Upper lobe of left lung (tissue), 6 donors: ENCODE results near the gene STIM1. TPM values are rescaled to one million over a fixed set of nuclear protein-coding genes. Genes with fewer than 3 reads are reported as not detected.
"Not testable (repeated sequence)": the region's sequence is repeated elsewhere in the genome, so short reads cannot be mapped to it uniquely, and the experiment has no call there.

Source experiments
- ATAC-seq, 2 donors: fragments of 200-7000 bp; cut with Tn5 transposase; one replicate each; pipeline ENCODE4 v1.9.1; 2022; ENCODE audit warnings: mild to moderate bottlenecking in 2 of 2, moderate library complexity in 2 of 2; ENCODE audit not compliant: low FRiP score in 2 of 2
- DNase-seq, 2 donors: peaks; one replicate each; pipeline ENCODE4 v3.0.0-alpha.2; 2019 to 2020
- H3K27ac ChIP-seq, 4 donors: fragments of 200-600 bp; sonication (generic); one replicate each; pipeline ENCODE4 v1.5.1; 2016 to 2019
- H3K27me3 ChIP-seq, 4 donors: fragments of 200-600 bp; sonication (generic); one replicate each; pipeline ENCODE4 v1.5.1; 2017 to 2019
- H3K36me3 ChIP-seq, 4 donors: fragments of 200-600 bp; sonication (generic); one replicate each; pipeline ENCODE4 v1.5.1; 2016 to 2019
- H3K4me1 ChIP-seq, 4 donors: fragments of 200-600 bp; sonication (generic); one replicate each; pipeline ENCODE4 v1.5.1; 2018 to 2019
- H3K4me3 ChIP-seq, 4 donors: fragments of 200-600 bp; sonication (generic); one replicate each; pipeline ENCODE4 v1.5.1; 2017 to 2019; ENCODE audit warnings: mild to moderate bottlenecking in 2 of 4, moderate library complexity in 1 of 4
- H3K9me3 ChIP-seq, 4 donors: fragments of 200-600 bp; sonication (generic); one replicate each; pipeline ENCODE4 v1.5.1; 2018 to 2019
- EP300 ChIP-seq, 4 donors: sonication (generic); formaldehyde crosslinking; IDR thresholded peaks; one replicate each; pipeline ENCODE4 v1.5.1; 2017; ENCODE audit warnings: antibody characterized with exemption in 4 of 4, control low read depth in 2 of 4
- POLR2A ChIP-seq, 4 donors: fragments of 450-650 bp; IDR thresholded peaks; one replicate each; pipeline ENCODE4 v1.5.1; 2016 to 2017; ENCODE audit warnings: antibody characterized with exemption in 4 of 4, mild to moderate bottlenecking in 2 of 4
- POLR2AphosphoS5 ChIP-seq, 2 donors: sonication (generic); formaldehyde crosslinking; IDR thresholded peaks; one replicate each; pipeline ENCODE4 v1.5.1; 2017; ENCODE audit warnings: antibody characterized with exemption in 2 of 2
- WGBS, 2 donors: methylation state at CpG; one replicate each; pipeline ENCODE4 v1.1.5; 2017 to 2018; 5-methylcytosine and 5-hydroxymethylcytosine counted together
- total RNA-seq, 6 donors: library from RNA; depleted of rRNA in 4 of 6; stranded (reverse); fragments of >200 nt in 4 of 6; gene quantifications; one replicate each; pipeline versions ENCODE4 v1.1.0 to v1.2.1, GENCODE V29; 2016 to 2021
- TF ChIP-seq, protein P1 (sequence below), 6 experiments: fragments of 450-650 bp in 4 of 6; fragments of 200-600 bp in 2 of 6; sonication (generic) in 2 of 6; IDR thresholded peaks; one replicate each; pipeline ENCODE4 v1.5.1; 2016 to 2019; ENCODE audit warnings: antibody characterized with exemption in 6 of 6
- donor health status: DM: no; HTN: no; CAD: no; lungs with moderate emphysema.
- donor health status: DM: no; HTN: yes; CAD: no; lungs with severe emphysema.

The STIM1 gene
- total RNA-seq, 6 donors from 2014 or later, result 39.7 to 81.8 (median 56.5) TPM

GRCh38 chr11:3810446-3810845 is 45.0 kb upstream of the STIM1 start:
- Histone ChIP-seq H3K27ac (no peak overlapping the region), H3K9me3 (no peaks in the 10 kb centered on the region), H3K27me3 (no peaks in the 10 kb centered on the region), H3K4me3 (no peak overlapping the region), H3K4me1 (peaks cover 3 to 20% (median 12%) of the 10 kb centered on the region in 4 donors), H3K36me3 (no peaks in the 10 kb centered on the region)
- TF ChIP-seq, protein P1, sequence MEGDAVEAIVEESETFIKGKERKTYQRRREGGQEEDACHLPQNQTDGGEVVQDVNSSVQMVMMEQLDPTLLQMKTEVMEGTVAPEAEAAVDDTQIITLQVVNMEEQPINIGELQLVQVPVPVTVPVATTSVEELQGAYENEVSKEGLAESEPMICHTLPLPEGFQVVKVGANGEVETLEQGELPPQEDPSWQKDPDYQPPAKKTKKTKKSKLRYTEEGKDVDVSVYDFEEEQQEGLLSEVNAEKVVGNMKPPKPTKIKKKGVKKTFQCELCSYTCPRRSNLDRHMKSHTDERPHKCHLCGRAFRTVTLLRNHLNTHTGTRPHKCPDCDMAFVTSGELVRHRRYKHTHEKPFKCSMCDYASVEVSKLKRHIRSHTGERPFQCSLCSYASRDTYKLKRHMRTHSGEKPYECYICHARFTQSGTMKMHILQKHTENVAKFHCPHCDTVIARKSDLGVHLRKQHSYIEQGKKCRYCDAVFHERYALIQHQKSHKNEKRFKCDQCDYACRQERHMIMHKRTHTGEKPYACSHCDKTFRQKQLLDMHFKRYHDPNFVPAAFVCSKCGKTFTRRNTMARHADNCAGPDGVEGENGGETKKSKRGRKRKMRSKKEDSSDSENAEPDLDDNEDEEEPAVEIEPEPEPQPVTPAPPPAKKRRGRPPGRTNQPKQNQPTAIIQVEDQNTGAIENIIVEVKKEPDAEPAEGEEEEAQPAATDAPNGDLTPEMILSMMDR (IDR thresholded peaks at IDR 0.05), result no peak
- no peak for TF ChIP-seq POLR2AphosphoS5 (IDR thresholded peaks at IDR 0.05)
- no peak for TF ChIP-seq EP300 (IDR thresholded peaks at IDR 0.05)
- no peak for TF ChIP-seq POLR2A (IDR thresholded peaks at IDR 0.05)
- no peak for DNase-seq
- WGBS, 2 donors, result 88 to 89% methylated on average over 1 to 3 of the region's 3 CpGs
- ATAC-seq, result no peak

GRCh38 chr11:3810951-3811350 is 44.5 kb upstream of the STIM1 start:
- TF ChIP-seq POLR2A (IDR thresholded peaks at IDR 0.05) (no peak), EP300 (IDR thresholded peaks at IDR 0.05) (no peak), POLR2AphosphoS5 (IDR thresholded peaks at IDR 0.05) (no peak)
- TF ChIP-seq, protein P1 (IDR thresholded peaks at IDR 0.05), result no peak
- Histone ChIP-seq H3K4me1 (peaks cover 3 to 26% (median 12%) of the 10 kb centered on the region in 4 donors), H3K36me3 (no peaks in the 10 kb centered on the region), H3K27me3 (no peaks in the 10 kb centered on the region), H3K27ac (no peak overlapping the region), H3K4me3 (no peak overlapping the region), H3K9me3 (no peaks in the 10 kb centered on the region)
- DNase-seq, result no peak
- ATAC-seq, result no peak
- WGBS, 2 donors, result 91 to 100% methylated on average over 3 to 4 of the region's 4 CpGs

GRCh38 chr11:3814832-3815231 is 40.6 kb upstream of the STIM1 start:
- H3K27me3 ChIP-seq, H3K27ac ChIP-seq, DNase-seq, ATAC-seq, H3K36me3 ChIP-seq, H3K9me3 ChIP-seq, H3K4me3 ChIP-seq: not testable (repeated sequence)
- H3K4me1 ChIP-seq, result peaks cover 0 to 20% (median 7%) of the 10 kb centered on the region in 4 donors
- WGBS, 2 donors, result 88 to 98% methylated on average over 5 of the region's 5 CpGs

- Histone ChIP-seq H3K27me3 (no peaks in the 10 kb centered on the region), H3K4me3 (peak overlapping the region in 1 of 4 donors; percentile 9), H3K36me3 (no peaks in the 10 kb centered on the region), H3K4me1 (peaks cover 0 to 19% (median 7%) of the 10 kb centered on the region in 4 donors), H3K9me3 (no peaks in the 10 kb centered on the region), H3K27ac (peak overlapping the region; percentile 18 to 65 (median 50))
- ATAC-seq (no peak), DNase-seq (no peak)
- TF ChIP-seq EP300 (IDR thresholded peaks at IDR 0.05) (peak in 1 of 4 donors; percentile 73), POLR2AphosphoS5 (IDR thresholded peaks at IDR 0.05) (peak; percentile 53 to 62), POLR2A (IDR thresholded peaks at IDR 0.05) (no peak)
- 80 to 84% methylated on average over 4 of the region's 4 CpGs for WGBS, 2 donors
Measured at GRCh38 chr11:3815845-3816244, 39.6 kb upstream of the STIM1 start.

DNA sequence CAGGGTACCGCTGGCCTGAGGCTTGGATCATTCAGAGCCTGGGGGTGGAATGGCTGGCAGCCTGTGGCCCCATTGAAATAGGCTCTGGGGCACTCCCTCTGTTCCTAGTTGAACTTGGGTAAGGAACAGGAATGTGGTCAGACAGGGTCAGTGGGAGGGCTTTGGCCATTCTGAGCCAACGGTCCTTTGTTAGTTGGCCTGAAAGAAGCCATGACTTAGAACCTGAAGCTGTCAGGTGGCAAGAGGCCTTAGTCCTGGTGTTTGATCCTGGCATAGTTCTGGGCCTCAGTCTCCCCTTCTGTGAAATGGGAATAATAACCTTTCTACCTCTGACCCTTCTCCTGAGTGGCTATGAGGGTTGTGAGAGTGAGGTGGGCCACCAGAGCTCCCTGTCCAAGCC is 38.8 kb upstream of the STIM1 start:
- ATAC-seq, result peak; percentile 27 to 59
- TF ChIP-seq POLR2AphosphoS5 (IDR thresholded peaks at IDR 0.05) (no peak), POLR2A (IDR thresholded peaks at IDR 0.05) (no peak), EP300 (IDR thresholded peaks at IDR 0.05) (no peak)
- TF ChIP-seq, protein P1 (IDR thresholded peaks at IDR 0.05), result no peak
- Histone ChIP-seq H3K4me1 (peaks cover 0 to 19% (median 7%) of the 10 kb centered on the region in 4 donors), H3K9me3 (no peaks in the 10 kb centered on the region), H3K4me3 (peak overlapping the region in 1 of 4 donors; percentile 9), H3K36me3 (no peaks in the 10 kb centered on the region), H3K27me3 (no peaks in the 10 kb centered on the region), H3K27ac (peak overlapping the region in 3 of 4 donors; percentile 35 to 64 (median 36))
- DNase-seq, result peak in 1 of 2 donors; percentile 57
- WGBS, 2 donors, result 57 to 90% methylated on average over 1 to 2 of the region's 2 CpGs

- H3K4me1 ChIP-seq, result peaks cover 0 to 19% (median 7%) of the 10 kb centered on the region in 4 donors
- 85 to 86% methylated on average over 10 of the region's 10 CpGs for WGBS, 2 donors
- no peak overlapping the region for H3K4me3 ChIP-seq
Measured at GRCh38 chr11:3817181-3817800, 38.2 kb upstream of the STIM1 start.

More at GRCh38 chr11:3817181-3817800, 38.2 kb upstream of the STIM1 start:
- Histone ChIP-seq H3K27me3 (no peaks in the 10 kb centered on the region), H3K27ac (peak overlapping the region in 2 of 4 donors; percentile 26 to 36), H3K36me3 (no peaks in the 10 kb centered on the region), H3K9me3 (no peaks in the 10 kb centered on the region)
- TF ChIP-seq POLR2AphosphoS5 (IDR thresholded peaks at IDR 0.05), result no peak
- TF ChIP-seq, protein P1 (IDR thresholded peaks at IDR 0.05), result no peak
- no peak for TF ChIP-seq EP300 (IDR thresholded peaks at IDR 0.05)
- no peak for TF ChIP-seq POLR2A (IDR thresholded peaks at IDR 0.05)
- ATAC-seq (no peak), DNase-seq (no peak)
